ENCODE measurements around the gene KYNU. TPM values are rescaled to one million over a fixed set of nuclear protein-coding genes. Genes with fewer than 3 reads are reported as not detected.

The KYNU gene
- total and polyA plus RNA-seq, 9 of the 15 experiments (the other 6 are each of a cell fraction or from before 2014, with no cell fraction given), result 2.6 to 11.6 (median 7.2) TPM

- no peak for ATAC-seq
- no peak for FAIRE-seq
- H3K4me1 ChIP-seq (replicated peaks in 1 of 2; ENCODE audit: control insufficient read depth in 2 of 2, insufficient read depth in 2 of 2, low read length in 2 of 2), result no peaks in the 10 kb centered on the region
- H3K9ac ChIP-seq (ENCODE audit: insufficient read depth in 1 of 2, low read depth in 2 of 2, low read length in 2 of 2), result no peak overlapping the region
- intact Hi-C loops (cut with micrococcal nuclease), result no loop called here
- no peak overlapping the region for H3K27ac ChIP-seq (ENCODE audit: extremely low read depth, low read depth, low read length)
- no peaks in the 10 kb centered on the region for H3K9me1 ChIP-seq (ENCODE audit: control insufficient read depth, insufficient read depth, low read length)
- TF ChIP-seq ZNF584 (CRISPR knock-in tag; IDR thresholded peaks at IDR 0.05; ENCODE audit: low read depth) (no peak), TAF7 (tag; IDR thresholded peaks at IDR 0.05) (no peak), PHB2 (IDR thresholded peaks at IDR 0.05; ENCODE audit: low read depth) (no peak), TAL1 (IDR thresholded peaks at IDR 0.05) (no peak), SIN3B (IDR thresholded peaks at IDR 0.05; ENCODE audit: low read depth) (no peak), ZNF121 (CRISPR knock-in tag; conservative IDR thresholded peaks at IDR 0.05) (no peak), ZNF280A (IDR thresholded peaks at IDR 0.05; ENCODE audit: low read depth, partially characterized antibody) (no peak), ZNF695 (CRISPR knock-in tag; IDR thresholded peaks at IDR 0.05) (no peak), ZC3H8 (IDR thresholded peaks at IDR 0.05) (no peak)
- WGBS (ENCODE audit: insufficient coverage, low coverage, missing lambda C conversion rate), result 13% methylated on average over 2 of the region's 2 CpGs
- H3K9me3 ChIP-seq (replicated peaks; ENCODE audit: control insufficient read depth, insufficient read depth, low read depth, low read length), result no peaks in the 10 kb centered on the region; the same call in 1 of the 2 replicates
- no peak overlapping the region for H3K4me3 ChIP-seq
- DNase-seq (ENCODE audit: extremely low read depth in 1 of 4, low spot score in 3 of 4), result no peak
- H3K27me3 ChIP-seq (ENCODE audit: control insufficient read depth in 2 of 2, insufficient read depth in 2 of 2, low read length in 2 of 2), result no peaks in the 10 kb centered on the region
- POLR2A ChIA-PET, result no interaction called here
- H3K79me2 ChIP-seq (ENCODE audit: control insufficient read depth, insufficient read depth, low read length), result no peaks in the 10 kb centered on the region; the same call in 2 of the 3 replicates
- H4K20me1 ChIP-seq (replicated peaks; ENCODE audit: control insufficient read depth, insufficient read depth, low read length), result no peaks in the 10 kb centered on the region
- H3K36me3 ChIP-seq (ENCODE audit: control insufficient read depth, insufficient read depth, low read length), result no peaks in the 10 kb centered on the region
- no peak overlapping the region for H3K4me2 ChIP-seq (ENCODE audit: insufficient read depth, low read length)
- no peak overlapping the region for H2AFZ ChIP-seq (ENCODE audit: low read depth, low read length)
- CTCF ChIA-PET (ENCODE audit: low intra/inter-chr PET ratio), result no interaction called here
- in situ Hi-C loops (cut with MboI), result no loop called here
- no TSS peak for BruUV-seq (replicated peaks)
Measured at GRCh38 chr2:142893241-142893640, 15.8 kb downstream of the KYNU start.

Data from K562 (cell line).